Kidney (tissue), 14 donors: Measurements from ENCODE around the gene ZCCHC3. TPM values are rescaled to one million over a fixed set of nuclear protein-coding genes. Genes with fewer than 3 reads are reported as not detected.

Source experiments
- DNase-seq, 5 donors: peaks; one replicate each; pipeline ENCODE4 v3.0.0-alpha.2; 2013 to 2020
- FAIRE-seq: peaks from 2 replicates; lab custom pipeline; 2012; peaks lifted over from hg19 to GRCh38; lab: Jason Lieb, UNC
- H3K27ac ChIP-seq, 2 donors: one replicate each; pipeline ENCODE4 v1.7.0; 2013; ENCODE audit warnings: low read depth in 2 of 2, low read length in 2 of 2, inconsistent platforms in 1 of 2
- H3K27me3 ChIP-seq: one replicate; pipeline ENCODE4 v1.7.1; 2013; ENCODE audit warnings: low read length, inconsistent platforms; ENCODE audit not compliant: control insufficient read depth, insufficient read depth
- H3K36me3 ChIP-seq, 3 donors: one replicate each; pipeline versions ENCODE4 v1.7.0 to v1.7.1; 2013; ENCODE audit warnings: low read length in 3 of 3, control low read depth in 1 of 3, inconsistent platforms in 1 of 3; ENCODE audit not compliant: insufficient read depth in 3 of 3, control insufficient read depth in 2 of 3
- H3K4me1 ChIP-seq, 3 donors: one replicate each; pipeline versions ENCODE4 v1.7.0 to v1.7.1; 2013; ENCODE audit warnings: low read length in 3 of 3, inconsistent platforms in 1 of 3, low read depth in 1 of 3; ENCODE audit not compliant: control insufficient read depth in 2 of 3, insufficient read depth in 2 of 3
- H3K4me3 ChIP-seq, 3 donors: one replicate each; pipeline versions ENCODE4 v1.7.0 to v1.8.1; 2013; ENCODE audit warnings: low read length in 3 of 3, control low read depth in 1 of 3, inconsistent platforms in 1 of 3
- H3K9ac ChIP-seq, 3 donors: one replicate each; pipeline versions ENCODE4 v1.7.0 to v1.7.1; 2013; ENCODE audit warnings: low read length in 3 of 3, control low read depth in 1 of 3, inconsistent platforms in 1 of 3
- H3K9me3 ChIP-seq, 3 donors: one replicate each; pipeline versions ENCODE4 v1.7.0 to v1.7.1; 2013; ENCODE audit warnings: low read length in 3 of 3, control low read depth in 1 of 3, inconsistent platforms in 1 of 3; ENCODE audit not compliant: control insufficient read depth in 2 of 3, insufficient read depth in 1 of 3
- CTCF ChIP-seq: IDR thresholded peaks from 3 replicates; pipeline ENCODE4 v1.5.1; 2012; ENCODE audit warnings: mild to moderate bottlenecking, moderate library complexity, borderline replicate concordance; ENCODE audit not compliant: insufficient read depth; ENCODE audit errors: extremely low read depth
- intact Hi-C: fragments of 100-400 bp; cut with DNase I; formaldehyde crosslinking; loops from one replicate; pipeline ENCODE4 v1.11.1; 2022
- polyA plus RNA-seq: library from polyadenylated mRNA; stranded (reverse); fragments of 350-450 nt; fragmentation: Illumina TruSeq; extraction: RNeasy Lipid Tissue Mini Kit (QIAGEN cat#74804); gene quantifications from one replicate; pipeline ENCODE4 v1.2.3, GENCODE V29; 2014; ENCODE audit warnings: low read depth, low replicate concordance; ENCODE audit not compliant: insufficient read depth
- total RNA-seq: library from RNA; stranded (reverse); fragmentation: NEBNext Ultra II Directional; extraction: Animal tissue kit (Norgen Biotek cat#: 25700); gene quantifications from one replicate; pipeline ENCODE4 v1.2.1, GENCODE V29; 2021
- donor health status: control.
- donor health status: control.
- donor health status: control.
- donor health status: control.
- donor health status: control.
- donor health status: DM: yes; HTN: yes; CAD: no.
- donor health status: Normal renal cell carcinoma (clear cell type).

Gene ZCCHC3
- total and polyA plus RNA-seq, 2 donors from 2014 or later, result 12.8 to 16.4 TPM

GRCh38 chr20:258963-259362 is 38.4 kb upstream of the ZCCHC3 start:
- DNase-seq, result peak in 1 of 5 donors; percentile 35
- Histone ChIP-seq H3K9me3 (no peaks in the 10 kb centered on the region), H3K27ac (no peak overlapping the region), H3K4me1 (no peaks in the 10 kb centered on the region), H3K27me3 (no peaks in the 10 kb centered on the region), H3K9ac (no peak overlapping the region), H3K36me3 (no peaks in the 10 kb centered on the region), H3K4me3 (no peak overlapping the region)
- TF ChIP-seq CTCF, result no peak
- intact Hi-C loops, result no loop called here
- no peak for FAIRE-seq

GRCh38 chr20:259981-260380 is 37.4 kb upstream of the ZCCHC3 start:
- H3K9me3 ChIP-seq, result no peaks in the 10 kb centered on the region
- H3K27me3 ChIP-seq, result no peaks in the 10 kb centered on the region
- H3K4me3 ChIP-seq, result no peak overlapping the region
- TF ChIP-seq CTCF, result no peak
- FAIRE-seq, result no peak
- no peak overlapping the region for H3K27ac ChIP-seq
- intact Hi-C loops, result no loop called here
- no peak overlapping the region for H3K9ac ChIP-seq
- H3K4me1 ChIP-seq, result no peaks in the 10 kb centered on the region
- DNase-seq, result no peak
- no peaks in the 10 kb centered on the region for H3K36me3 ChIP-seq

- TF ChIP-seq CTCF, result no peak
- H3K27me3 ChIP-seq, result no peaks in the 10 kb centered on the region
- H3K9me3 ChIP-seq, result no peaks in the 10 kb centered on the region
- no peak overlapping the region for H3K27ac ChIP-seq
- FAIRE-seq, result no peak
- no peaks in the 10 kb centered on the region for H3K4me1 ChIP-seq
- H3K9ac ChIP-seq, result no peak overlapping the region
- no peaks in the 10 kb centered on the region for H3K36me3 ChIP-seq
- no peak for DNase-seq
- H3K4me3 ChIP-seq, result no peak overlapping the region
- intact Hi-C loops, result no loop called here
These were observed 33.7 kb upstream of the ZCCHC3 start for GRCh38 chr20:263701-264100.
